HG03520 (cell line): ENCODE results near the gene DZIP1L.

Source experiments
- ATAC-seq: cut with Tn5 transposase; IDR thresholded peaks from one replicate; pipeline ENCODE4 v1.9.1; 2021; ENCODE audit warnings: mild to moderate bottlenecking, moderate library complexity; ENCODE audit not compliant: unreplicated experiment

DZIP1L gene

DNA sequence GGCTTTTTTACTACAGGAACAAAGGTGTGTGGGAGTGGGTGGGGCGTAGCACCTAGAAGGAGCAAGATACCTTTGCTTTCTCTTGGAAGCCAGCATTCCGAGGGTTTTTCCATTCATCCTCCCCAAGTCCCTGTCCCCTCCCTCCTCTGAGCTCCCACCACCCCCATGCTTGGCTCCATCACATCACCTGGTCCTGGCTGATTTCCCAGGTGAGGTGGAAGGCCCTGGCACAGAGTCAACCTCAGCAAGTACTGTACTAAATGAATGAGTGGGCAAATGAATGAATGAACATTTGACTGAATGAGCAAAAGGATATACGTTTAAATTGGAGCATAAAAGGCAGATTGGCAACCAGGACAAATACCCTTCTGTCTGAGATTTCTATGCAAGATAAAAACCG is 45.4 kb downstream of the DZIP1L start:
- ATAC-seq, result no peak

DNA sequence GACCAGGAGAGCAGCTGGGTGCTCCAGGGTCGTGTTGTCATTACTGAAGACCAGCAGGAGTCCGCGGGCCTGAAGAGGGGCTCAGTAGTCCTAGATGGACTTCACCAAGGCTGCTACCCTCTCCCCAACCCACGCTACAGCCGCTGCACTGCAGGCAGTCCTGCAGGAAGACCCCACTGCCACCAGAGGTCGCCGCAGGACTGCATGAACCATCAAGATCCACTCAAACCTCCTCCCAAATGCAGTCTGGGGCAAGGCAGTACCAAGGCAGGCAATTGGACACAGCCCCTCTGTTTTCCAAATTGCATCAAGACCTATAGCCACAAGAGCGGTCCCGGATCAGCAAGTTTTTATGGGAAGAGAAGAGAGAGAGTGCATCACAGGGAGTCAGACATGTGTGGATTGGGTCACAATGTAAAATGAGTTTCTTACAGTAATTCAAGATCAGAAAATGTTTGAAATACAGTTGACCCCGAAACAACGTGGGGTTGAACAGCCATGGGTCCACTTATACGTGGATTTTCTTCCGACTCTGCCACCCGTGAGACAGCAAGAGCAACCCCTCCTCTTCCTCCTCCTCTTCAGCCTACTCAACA is 46.7 kb downstream of the DZIP1L start:
- ATAC-seq, result peak; percentile 54

DNA sequence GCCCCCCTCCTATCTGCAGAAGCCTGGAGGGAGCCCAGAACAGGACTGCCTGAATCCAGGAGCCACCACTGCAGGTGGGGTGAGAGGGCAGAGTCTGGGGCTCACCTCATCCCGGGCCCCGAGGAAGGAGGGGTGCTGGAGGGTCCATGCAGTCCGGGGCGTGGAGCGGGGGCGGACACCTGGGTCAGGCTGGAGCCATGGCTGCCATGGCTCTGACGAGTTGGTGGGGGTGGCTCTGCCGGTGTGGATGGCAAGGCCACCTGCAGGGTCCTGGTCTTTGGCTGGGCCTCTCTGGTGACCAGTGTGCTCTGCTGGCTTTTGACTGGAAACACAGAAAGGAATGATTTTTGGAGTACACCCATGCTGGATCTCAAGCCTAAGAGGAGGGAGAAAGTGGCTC is 47.4 kb downstream of the DZIP1L start:
- no peak for ATAC-seq

DNA sequence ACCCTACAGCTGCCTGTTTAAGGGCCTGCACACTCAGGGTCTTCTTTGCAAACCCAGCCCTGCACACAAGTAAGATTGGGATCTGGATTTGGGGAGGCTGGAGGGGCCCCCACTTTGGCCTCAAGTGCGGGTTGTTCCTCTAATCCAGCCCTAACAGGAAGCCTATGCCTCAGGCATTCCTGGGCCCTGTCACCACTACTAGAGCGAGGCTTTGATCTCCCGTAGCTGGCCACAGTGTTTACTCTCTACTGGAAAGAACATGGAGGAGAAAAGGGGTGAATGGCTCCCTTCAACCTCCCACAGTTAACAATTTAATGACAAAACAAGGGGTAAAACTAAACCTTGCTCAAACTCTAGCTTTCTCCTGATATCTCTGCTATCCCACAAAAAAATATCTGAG is 48.4 kb downstream of the DZIP1L start:
- no peak for ATAC-seq

DNA sequence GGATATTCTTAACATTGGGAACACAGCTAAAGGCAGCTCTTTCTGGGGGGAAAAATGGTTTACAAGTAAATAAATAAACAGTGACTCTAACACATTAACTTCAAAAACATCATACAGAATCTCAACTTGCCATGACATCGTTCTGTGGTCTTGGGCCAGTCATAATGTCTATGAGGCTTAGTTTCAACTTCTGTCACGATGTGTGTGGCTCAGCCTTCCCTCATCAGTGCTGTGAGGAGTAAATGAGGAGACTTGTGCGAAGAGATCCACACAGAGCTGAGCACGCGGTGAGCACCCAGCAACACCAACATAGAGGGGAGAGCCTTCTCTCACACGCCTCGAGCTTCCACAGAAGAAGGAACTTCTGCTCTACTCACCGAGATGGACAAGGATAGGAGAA is 49.0 kb downstream of the DZIP1L start:
- peak; percentile 97 for ATAC-seq

DNA sequence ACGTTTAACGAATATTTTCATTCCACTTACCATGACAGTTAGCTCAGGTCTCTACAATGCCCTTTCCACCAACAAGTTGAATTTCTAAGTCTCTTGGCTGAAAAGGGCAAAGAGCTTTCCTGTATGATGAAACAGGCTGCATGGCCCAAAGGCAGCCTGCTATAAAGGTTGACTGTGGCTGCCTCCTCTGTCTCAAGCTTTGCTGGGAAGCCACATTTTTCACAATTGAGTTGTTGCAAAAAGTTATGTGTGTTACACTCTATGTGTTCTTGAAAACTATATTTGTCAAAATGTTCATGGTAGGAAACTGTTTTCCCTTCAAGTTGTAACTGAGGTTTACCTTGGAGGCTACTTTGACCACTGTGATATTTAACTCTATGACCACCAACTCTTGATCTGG is 49.5 kb downstream of the DZIP1L start:
- ATAC-seq, result peak; percentile 7

DNA sequence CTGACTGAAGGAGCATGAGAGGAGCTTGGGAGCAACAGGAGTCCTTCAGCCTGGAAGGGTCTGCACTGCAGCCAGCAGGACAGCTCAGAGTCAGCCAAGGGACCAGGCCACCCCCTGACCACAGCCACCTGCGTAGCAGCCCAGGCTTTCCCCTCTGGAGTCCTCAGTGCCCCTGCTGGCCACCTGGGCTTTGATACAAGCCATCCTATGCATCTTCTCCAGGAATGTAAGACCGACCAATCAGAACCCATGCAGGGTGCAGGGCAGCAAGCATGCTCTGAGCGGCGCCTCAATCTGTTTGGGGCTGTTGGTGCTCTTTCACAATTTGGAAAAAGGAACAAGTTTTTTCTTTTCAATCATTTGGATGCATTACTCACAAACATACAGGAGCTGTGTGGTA is 52.0 kb downstream of the DZIP1L start:
- ATAC-seq, result no peak

DNA sequence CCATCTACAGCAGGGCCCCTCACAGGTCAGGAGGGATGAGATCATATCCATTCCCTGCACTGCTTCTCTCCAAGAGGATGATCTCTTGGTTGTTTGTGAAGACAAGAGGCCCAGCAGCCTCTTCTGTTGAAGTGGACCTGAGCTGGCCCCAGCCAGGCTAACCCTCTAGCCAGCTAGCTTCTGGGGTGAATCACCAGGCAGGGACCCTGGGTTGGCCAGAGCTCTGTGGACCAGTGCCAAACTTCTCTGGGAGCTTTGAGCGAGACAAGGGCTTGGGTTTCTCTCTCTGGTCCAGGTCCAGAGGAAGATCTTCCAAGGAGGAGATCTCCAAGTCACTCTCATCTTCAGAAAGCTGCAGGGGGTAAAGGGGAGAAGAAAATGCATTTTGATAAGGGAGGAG is 52.8 kb downstream of the DZIP1L start:
- ATAC-seq, result no peak

DNA sequence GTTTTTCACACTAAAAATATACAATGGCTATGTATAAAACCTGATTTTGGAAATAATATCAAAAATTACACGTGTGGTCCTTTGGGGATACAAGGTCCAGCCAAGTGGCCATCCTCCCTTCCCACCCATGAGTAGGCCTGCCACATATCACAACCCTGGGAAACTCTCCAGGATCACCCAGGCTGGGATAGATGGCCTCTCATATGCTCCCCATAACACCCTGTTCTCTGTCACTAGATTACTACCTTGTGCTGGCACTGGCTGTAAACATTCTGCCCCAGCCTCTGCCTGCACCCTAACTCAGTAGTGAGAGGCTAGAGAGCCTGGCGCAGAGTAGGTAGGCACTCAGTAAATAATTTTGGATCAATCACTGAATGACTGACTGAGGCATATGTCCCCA is 53.4 kb downstream of the DZIP1L start:
- ATAC-seq, result no peak

DNA sequence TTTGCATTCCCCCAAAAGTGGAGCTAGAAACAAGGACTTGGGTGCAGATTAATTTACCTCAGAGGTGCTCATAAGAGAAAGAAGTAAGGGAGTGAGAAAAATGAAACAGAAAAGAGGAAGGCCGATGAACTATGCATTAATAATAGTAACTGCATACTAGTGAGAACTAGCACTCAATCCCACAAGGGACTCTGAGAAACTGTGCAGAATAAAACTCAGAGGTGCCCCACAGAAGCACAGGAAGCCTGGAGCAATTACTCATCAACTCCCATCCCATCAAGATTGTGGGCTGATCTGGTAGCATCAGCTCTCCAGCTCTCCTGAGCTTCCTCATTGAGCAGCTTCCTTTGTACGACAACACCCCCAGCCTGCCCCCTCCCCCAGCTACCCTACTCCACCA is 54.6 kb downstream of the DZIP1L start:
- ATAC-seq, result no peak

DNA sequence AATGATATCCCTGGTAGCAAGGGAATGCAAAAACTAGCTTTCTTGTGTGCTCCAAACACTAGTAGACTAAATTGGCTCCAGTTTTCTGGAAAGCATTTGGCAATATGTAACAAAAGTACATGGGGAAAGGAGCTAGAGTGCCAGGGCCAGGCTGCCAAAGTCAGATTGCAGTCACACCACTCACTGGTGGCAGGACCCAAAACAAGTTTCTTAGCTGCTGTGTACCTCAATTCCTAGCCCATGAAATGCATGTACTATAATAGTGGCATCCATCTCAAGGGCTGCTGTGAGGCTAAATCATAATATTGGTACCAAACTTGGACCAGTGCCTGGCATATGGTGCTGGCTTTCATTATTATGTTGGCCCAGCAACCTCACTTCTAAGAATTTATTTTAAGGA is 56.1 kb downstream of the DZIP1L start:
- no peak for ATAC-seq

DNA sequence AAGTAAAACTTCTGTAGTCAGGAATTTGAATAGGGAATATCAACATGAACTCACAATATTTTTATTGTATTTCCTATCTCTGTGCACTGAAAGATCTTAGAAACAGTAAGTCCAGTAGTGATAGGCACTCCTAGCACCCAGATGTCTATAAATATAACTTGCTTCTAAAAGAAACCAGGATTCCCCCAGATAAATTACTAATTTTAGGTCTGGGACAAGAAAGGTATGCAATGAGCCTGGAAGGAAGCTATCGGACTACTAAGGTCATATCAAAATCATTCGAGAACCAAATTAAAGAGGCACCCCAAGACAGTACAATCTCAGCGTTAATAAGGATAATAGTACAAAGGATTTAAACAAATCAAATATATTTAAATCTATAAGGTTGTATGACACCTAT is 58.0 kb downstream of the DZIP1L start:
- ATAC-seq, result no peak

DNA sequence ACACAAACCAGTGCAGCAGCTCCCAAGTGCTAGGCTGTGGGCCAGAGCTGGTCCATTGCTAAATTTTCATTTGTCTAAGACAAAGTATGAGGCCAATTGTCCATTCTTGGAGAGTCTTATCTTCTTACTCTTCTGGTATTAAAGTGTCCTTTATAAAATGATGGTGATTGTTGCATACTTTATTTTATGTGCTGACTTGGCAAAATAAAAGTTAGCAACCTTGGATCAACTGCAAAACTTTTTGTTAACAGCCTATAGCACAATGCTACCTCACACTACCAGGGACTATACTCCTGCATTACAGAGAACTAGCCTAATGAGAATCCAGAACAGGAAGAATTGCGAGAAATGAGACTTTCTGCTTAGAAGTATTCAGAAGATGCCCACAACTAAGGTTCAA is 61.4 kb downstream of the DZIP1L start:
- no peak for ATAC-seq

DNA sequence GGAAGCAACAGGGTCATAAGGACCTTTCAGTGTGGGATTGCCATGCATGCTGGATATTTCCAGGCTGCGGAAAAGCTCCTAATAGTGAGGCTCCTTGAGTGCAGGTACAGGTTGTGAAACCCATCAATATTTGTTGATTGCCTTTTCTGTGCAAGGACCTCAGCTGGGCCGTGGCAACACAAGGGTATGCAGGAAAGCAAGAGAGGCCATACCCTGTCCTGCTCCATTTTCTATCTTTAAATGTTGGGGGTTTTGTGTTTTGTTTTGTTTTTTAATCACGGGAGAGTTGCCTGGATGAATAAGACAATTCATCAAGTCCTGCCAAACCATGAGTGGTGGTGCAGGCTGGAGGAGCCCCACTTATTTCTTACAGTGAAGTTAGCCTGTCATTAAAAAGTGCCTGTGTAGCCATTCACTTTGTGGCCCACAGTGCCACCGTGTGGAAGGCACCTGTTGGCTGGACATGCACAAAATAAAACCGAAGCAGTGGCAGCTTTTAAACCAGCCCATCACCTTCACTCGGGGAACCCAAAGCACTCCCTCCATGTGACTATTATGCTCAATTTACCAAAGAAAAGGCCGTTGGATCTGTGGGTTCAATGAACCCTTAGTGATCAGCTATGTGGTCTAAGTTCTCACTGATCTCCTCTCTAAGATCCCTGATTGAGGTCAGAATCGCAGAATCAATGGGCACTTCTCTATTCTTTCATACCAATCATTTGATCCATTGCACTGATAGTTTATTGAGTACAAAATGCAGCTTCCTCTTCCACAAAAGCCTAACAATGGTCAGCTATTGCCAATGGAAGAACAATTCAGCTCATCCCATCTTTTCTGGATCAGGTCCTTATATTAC is 63.2 kb downstream of the DZIP1L start:
- peak; percentile 60 for ATAC-seq

DNA sequence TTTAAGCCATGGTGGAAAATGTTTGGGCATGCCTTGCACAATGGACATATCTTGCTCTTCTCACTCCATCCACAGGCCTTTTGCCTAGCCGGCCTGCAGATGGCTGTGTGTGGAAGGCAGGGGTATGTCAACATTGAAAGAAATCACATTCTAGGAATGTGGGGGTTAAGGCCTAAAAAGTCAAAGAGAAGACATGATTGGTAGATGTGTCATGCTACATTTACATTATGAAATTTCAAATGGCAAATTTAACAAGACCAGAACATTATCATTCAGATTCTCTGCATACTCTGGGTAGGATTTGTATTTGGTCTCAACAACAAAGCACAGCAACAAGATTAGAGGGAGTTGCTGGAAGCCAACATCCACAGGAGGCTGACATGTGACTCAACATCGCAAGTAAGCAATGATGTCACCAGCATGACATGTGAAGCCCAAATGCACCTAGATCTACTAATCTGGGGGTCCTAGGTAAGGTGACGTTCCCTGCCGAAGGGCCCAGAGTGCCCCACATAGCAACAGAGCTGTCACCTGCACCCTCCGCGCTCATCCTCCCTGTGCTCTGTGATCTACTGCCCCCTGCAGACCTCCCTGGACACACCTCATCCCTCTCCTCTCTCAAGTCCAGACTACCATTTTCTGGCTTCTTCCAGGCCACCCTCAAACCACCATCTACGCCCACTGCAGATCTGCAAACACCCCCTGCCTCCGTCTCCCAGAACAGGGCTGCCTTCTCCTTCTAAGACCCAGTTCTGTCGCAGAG is 66.1 kb downstream of the DZIP1L start:
- no peak for ATAC-seq

DNA sequence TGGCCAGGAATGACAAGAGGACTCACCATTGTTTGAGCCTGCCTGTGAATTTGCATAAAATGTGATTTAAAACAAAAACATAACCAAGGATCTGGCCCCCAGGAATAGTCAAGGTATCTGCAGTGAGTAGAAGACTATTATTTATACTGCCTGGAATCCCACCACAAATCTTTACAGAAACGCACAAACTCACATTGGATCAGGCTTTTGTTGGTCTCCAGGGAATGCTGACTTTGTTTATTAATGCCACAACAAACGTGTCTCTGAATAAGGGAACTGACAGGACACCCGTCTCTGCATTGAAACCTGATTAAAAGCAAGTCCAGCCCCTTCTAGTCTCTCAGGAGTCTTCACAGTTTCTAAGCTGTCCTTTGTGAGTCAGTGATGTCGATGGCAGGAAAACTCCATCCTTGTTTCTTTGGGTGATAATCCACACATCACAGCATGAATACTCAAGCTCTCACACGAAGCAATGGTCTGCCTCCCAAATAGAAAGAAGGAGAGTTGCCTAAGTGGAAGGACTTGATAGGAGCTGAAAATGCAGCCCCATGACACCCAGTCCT is 67.7 kb downstream of the DZIP1L start:
- no peak for ATAC-seq

DNA sequence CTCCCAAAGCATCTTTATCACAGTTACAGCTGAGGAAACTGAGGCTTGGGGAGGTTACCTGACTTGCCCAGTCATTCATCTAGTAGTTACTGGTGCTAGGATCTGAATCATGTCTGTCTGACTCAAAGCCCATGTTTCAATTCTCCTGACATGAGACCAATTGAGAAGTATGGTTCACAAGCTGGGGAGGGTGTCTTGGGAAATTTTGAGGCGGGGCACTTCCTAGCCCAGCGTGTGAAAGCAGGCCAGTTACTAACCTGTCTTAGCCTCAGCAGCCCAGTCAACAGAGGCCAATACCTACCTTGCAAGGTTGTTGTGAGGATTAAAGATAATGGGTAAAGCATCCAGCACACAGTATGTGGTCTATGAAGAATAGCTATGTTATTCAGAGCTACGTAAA is 68.5 kb downstream of the DZIP1L start:
- no peak for ATAC-seq

DNA sequence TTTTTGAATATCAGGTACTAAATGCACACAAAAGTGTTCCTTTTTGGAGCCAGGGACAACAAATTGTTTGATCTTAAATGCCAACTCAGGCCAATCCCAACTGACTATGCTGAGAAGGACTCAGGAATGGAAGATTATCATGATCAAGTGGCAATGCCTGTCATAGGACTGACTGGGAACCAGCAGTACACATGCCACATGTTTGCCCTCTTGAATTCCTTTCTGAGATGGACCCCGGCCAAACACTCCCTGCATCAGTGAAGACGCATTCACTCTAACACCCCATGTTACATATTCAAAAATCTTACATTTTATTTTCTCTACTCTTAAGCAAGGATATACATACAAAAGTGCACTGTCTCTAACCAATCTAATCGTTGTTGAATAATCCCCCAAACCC is 69.3 kb downstream of the DZIP1L start:
- no peak for ATAC-seq

DNA sequence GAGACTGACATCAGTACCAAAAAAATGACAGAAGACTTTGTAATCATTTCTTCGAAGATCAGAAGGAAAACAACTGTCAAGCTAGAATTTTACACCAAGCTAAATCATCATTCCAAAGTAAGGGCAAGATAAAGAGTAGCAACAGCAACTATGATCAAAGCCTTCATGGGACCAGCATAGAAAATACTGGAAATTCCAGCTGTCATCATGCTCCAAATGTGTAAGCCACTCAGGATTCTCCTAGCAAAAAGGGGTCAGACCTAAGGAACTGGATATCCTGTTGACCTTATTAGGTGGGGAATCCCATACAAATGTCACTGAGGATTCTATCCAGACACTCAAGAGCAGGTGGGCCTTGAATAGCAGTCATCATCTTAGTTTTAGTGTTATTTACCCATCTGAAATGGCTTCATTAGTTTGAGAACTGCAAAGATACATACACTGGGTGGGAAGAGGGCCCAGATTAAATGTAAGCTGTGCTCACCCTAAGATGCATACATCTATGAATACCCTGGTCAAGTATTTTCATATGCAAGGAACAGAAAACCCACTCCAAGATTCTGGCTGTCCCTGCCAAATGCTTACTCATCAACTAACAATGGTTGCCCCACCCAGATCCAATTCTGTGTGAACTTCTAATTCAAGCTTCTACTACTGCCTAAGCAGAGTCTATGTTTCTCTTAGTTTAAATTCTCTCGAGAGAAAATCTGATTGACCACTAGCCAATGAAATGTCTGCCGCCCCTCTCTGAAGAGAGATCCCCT is 72.0 kb downstream of the DZIP1L start:
- no peak for ATAC-seq

DNA sequence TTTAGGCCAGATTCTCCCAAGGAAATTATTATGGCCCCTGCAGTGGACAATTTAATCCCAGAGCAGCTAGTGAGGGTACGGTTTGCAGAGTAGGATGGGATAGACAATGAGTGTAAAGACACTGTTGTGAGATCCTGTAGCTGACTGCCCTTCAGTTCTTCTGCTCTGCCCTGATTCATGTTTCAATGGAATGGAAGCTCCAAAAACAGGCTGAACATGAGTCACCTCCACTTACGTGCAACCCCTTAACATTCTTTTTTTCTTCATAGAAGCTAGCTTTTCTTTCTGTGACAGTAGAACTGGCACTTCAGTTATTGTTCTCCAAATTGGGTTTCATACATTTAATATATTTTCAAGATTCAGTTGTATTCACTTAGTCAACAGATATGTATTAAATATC is 73.4 kb downstream of the DZIP1L start:
- ATAC-seq, result no peak
